NB4 (cell line): ENCODE measurements around the gene CCNYL1.

Experiments
- POLR2A ChIP-seq: IDR thresholded peaks from 2 replicates; pipeline ENCODE4 v1.6.1; 2011; ENCODE audit warnings: mild to moderate bottlenecking; ENCODE audit not compliant: insufficient read length; ENCODE audit errors: extremely low read depth
- TF ChIP-seq, protein P1 (sequence below): IDR thresholded peaks from one replicate; pipeline ENCODE4 v1.5.1; 2012; ENCODE audit warnings: low read depth, low read length
- TF ChIP-seq, protein P2 (sequence below): IDR thresholded peaks from 2 replicates; pipeline ENCODE4 v1.6.1; 2011; ENCODE audit warnings: low read depth, low read length

DNA sequence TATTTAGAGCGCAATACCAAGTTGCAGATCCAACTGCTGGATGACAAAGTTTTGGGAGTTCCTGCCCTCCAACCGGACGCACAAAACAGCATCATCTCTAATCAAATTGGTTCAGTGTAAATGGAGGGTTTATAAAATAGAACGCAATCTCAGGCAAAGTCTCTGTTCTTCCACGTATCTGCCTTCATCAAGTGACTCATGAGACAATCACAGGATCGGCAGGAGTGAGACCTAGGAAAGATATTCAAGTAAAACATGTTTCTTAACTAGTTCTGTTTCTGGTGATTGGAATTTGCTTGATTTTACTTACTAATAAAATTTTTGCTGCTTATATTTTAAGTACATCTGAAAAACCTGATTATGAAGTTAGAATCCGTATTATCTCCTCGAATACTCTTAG is 50.7 kb downstream of the CCNYL1 start:
- TF ChIP-seq, protein P1, sequence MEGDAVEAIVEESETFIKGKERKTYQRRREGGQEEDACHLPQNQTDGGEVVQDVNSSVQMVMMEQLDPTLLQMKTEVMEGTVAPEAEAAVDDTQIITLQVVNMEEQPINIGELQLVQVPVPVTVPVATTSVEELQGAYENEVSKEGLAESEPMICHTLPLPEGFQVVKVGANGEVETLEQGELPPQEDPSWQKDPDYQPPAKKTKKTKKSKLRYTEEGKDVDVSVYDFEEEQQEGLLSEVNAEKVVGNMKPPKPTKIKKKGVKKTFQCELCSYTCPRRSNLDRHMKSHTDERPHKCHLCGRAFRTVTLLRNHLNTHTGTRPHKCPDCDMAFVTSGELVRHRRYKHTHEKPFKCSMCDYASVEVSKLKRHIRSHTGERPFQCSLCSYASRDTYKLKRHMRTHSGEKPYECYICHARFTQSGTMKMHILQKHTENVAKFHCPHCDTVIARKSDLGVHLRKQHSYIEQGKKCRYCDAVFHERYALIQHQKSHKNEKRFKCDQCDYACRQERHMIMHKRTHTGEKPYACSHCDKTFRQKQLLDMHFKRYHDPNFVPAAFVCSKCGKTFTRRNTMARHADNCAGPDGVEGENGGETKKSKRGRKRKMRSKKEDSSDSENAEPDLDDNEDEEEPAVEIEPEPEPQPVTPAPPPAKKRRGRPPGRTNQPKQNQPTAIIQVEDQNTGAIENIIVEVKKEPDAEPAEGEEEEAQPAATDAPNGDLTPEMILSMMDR: no peak
- no peak for TF ChIP-seq POLR2A
- TF ChIP-seq, protein P2, sequence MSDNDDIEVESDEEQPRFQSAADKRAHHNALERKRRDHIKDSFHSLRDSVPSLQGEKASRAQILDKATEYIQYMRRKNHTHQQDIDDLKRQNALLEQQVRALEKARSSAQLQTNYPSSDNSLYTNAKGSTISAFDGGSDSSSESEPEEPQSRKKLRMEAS: no peak
